K562 (cell line): ENCODE measurements around the gene WNT16. TPM values are rescaled to one million over a fixed set of nuclear protein-coding genes. Genes with fewer than 3 reads are reported as not detected.

ENCODE experiments used
- ATAC-seq: fragments of 200-7000 bp; cut with Tn5 transposase; 3 replicates; pipeline ENCODE4 v1.9.1; 2020; ENCODE audit warnings: moderate library complexity
- BruUV-seq: library from RNA; stranded (reverse); fragments of 400-500 nt; replicated peaks from 2 replicates; lab custom pipeline; 2021; lab: Mats Ljungman, UMichigan
- CTCF ChIA-PET: fragments of 300-600 bp; formaldehyde crosslinking; extraction: SDS; loops from one replicate; lab custom pipeline; 2021; ENCODE audit warnings: low intra/inter-chr PET ratio; lab: Yijun Ruan, JAX
- POLR2A ChIA-PET: fragments of 300-600, 350-650 bp; sonication (Branson Sonifier 250); formaldehyde crosslinking; extraction: SDS; loops from one replicate; lab custom pipeline; 2021; ENCODE audit warnings: antibody characterized with exemption, inconsistent platforms; lab: Yijun Ruan, JAX
- DNase-seq, 4 experiments: peaks; one replicate each; pipeline versions ENCODE4 v3.0.0 to v3.0.0-alpha.2; 2011 to 2018; ENCODE audit warnings: low spot score in 3 of 4, mixed read lengths in 3 of 4; ENCODE audit errors: extremely low read depth in 1 of 4
- FAIRE-seq: peaks from 2 replicates; lab custom pipeline; 2011; peaks lifted over from hg19 to GRCh38; lab: Jason Lieb, UNC
- H2AFZ ChIP-seq: 2 replicates; pipeline ENCODE4 v1.6.0; 2011; ENCODE audit warnings: low read depth, low read length, control low read depth, inconsistent platforms
- H3K27ac ChIP-seq: fragments of 200-600 bp; 3 replicates; pipeline ENCODE4 v1.8.0; 2011; ENCODE audit warnings: low read depth, mild to moderate bottlenecking, control low read depth, inconsistent platforms, low read length, moderate library complexity, mixed read lengths; ENCODE audit errors: extremely low read depth
- H3K27me3 ChIP-seq, 2 experiments: fragments of 300-600 bp in 1 of 2; 2 replicates in 1 of 2; 3 replicates in 1 of 2; pipeline versions ENCODE4 v1.6.0 to v1.8.0; 2011; ENCODE audit warnings: inconsistent platforms in 2 of 2, low read length in 2 of 2, mild to moderate bottlenecking in 1 of 2, mixed read lengths in 1 of 2, moderate library complexity in 1 of 2; ENCODE audit not compliant: control insufficient read depth in 2 of 2, insufficient read depth in 2 of 2
- H3K36me3 ChIP-seq: fragments of 300-600 bp; 3 replicates; pipeline ENCODE4 v1.8.0; 2011; ENCODE audit warnings: mild to moderate bottlenecking, low read length, inconsistent platforms; ENCODE audit not compliant: control insufficient read depth, insufficient read depth
- H3K4me1 ChIP-seq, 2 experiments: fragments of 200-600 bp in 1 of 2; replicated peaks in 1 of 2; 2 replicates in 1 of 2; 3 replicates in 1 of 2; pipeline versions ENCODE4 v1.5.1 to v1.8.0; 2011; ENCODE audit warnings: inconsistent platforms in 2 of 2, low read length in 2 of 2, mild to moderate bottlenecking in 1 of 2, mixed read lengths in 1 of 2, moderate library complexity in 1 of 2; ENCODE audit not compliant: control insufficient read depth in 2 of 2, insufficient read depth in 2 of 2
- H3K4me2 ChIP-seq: 2 replicates; pipeline ENCODE4 v1.6.1; 2011; ENCODE audit warnings: low read length, control low read depth, inconsistent platforms, mixed read lengths; ENCODE audit not compliant: insufficient read depth
- H3K4me3 ChIP-seq: fragments of 200-600 bp; sonication (generic), shearing (Covaris generic); 2 replicates; pipeline ENCODE4 v1.5.1; 2016; ENCODE audit warnings: control low read depth, inconsistent platforms
- H3K79me2 ChIP-seq: fragments of 200-600 bp; 3 replicates; pipeline ENCODE4 v1.8.0; 2011; ENCODE audit warnings: low read length, inconsistent platforms; ENCODE audit not compliant: control insufficient read depth, insufficient read depth
- H3K9ac ChIP-seq, 2 experiments: 2 replicates each; pipeline versions ENCODE4 v1.6.0 to v1.6.1; 2011; ENCODE audit warnings: low read depth in 2 of 2, low read length in 2 of 2, control low read depth in 1 of 2, inconsistent platforms in 1 of 2, mild to moderate bottlenecking in 1 of 2, mixed read lengths in 1 of 2; ENCODE audit not compliant: insufficient read depth in 1 of 2
- H3K9me1 ChIP-seq: one replicate; pipeline ENCODE4 v1.6.0; 2011; ENCODE audit warnings: inconsistent platforms, mild to moderate bottlenecking, low read length, moderate library complexity; ENCODE audit not compliant: control insufficient read depth, insufficient read depth
- H3K9me3 ChIP-seq: replicated peaks from 2 replicates; pipeline ENCODE4 v1.5.1; 2011; ENCODE audit warnings: low read depth, low read length, inconsistent platforms; ENCODE audit not compliant: control insufficient read depth, insufficient read depth
- H4K20me1 ChIP-seq: replicated peaks from 2 replicates; pipeline ENCODE4 v1.6.1; 2011; ENCODE audit warnings: low read length, inconsistent platforms, mixed read lengths; ENCODE audit not compliant: control insufficient read depth, insufficient read depth
- PHB ChIP-seq: fragments of 250-450 bp; sonication (Bioruptor Pico); IDR thresholded peaks from 2 replicates; pipeline ENCODE4 v1.5.0; 2021
- PHF21A ChIP-seq: fragments of 450-650 bp; IDR thresholded peaks from 2 replicates; pipeline ENCODE4 v1.6.1; 2017; ENCODE audit warnings: low read depth, borderline replicate concordance
- TFAP4 ChIP-seq: sonication (generic); formaldehyde crosslinking; IDR thresholded peaks from 2 replicates; pipeline ENCODE4 v1.8.0; 2022; ENCODE audit warnings: missing genetic modification reagents, mild to moderate bottlenecking, moderate library complexity, borderline replicate concordance
- TFE3 ChIP-seq: fragments of 450-650 bp; formaldehyde crosslinking; IDR thresholded peaks from 2 replicates; pipeline ENCODE4 v1.4.0; 2020; ENCODE audit warnings: mild to moderate bottlenecking, mixed read lengths
- WGBS: fragments of 100-300 bp; shearing (Covaris generic); methylation state at CpG from one replicate; pipeline ENCODE4 v1.1.6; 2016; ENCODE audit warnings: low coverage, mixed read lengths; ENCODE audit not compliant: insufficient coverage; ENCODE audit errors: missing lambda C conversion rate; 5-methylcytosine and 5-hydroxymethylcytosine counted together
- in situ Hi-C: fragments of 300-500 bp; cut with MboI; formaldehyde crosslinking; loops from 4 replicates; pipeline ENCODE4 v1.15.0; 2018; ENCODE audit warnings: inconsistent platforms, mixed read lengths
- intact Hi-C: fragments of 100-400 bp; cut with micrococcal nuclease; formaldehyde crosslinking; loops from 2 replicates; pipeline ENCODE4 v1.14.2; 2022
- polyA plus RNA-seq, 8 experiments: library from polyadenylated mRNA; depleted of rRNA in 4 of 8; stranded (reverse) in 5 of 8; unstranded in 3 of 8; fragments of >200 nt; fragmentation: Nextera tagmentation in 2 of 8; fragmentation: Illumina TruSeq in 1 of 8; extraction: Ambion mirVana in 2 of 8; extraction: Trizol in 1 of 8; gene quantifications; 2 replicates each; pipeline versions ENCODE4 v1.2.1 to v1.2.3, GENCODE V29; 2011 to 2014; ENCODE audit warnings: inconsistent platforms in 1 of 8, missing spikeins in 1 of 8
- total RNA-seq, 7 experiments: library from RNA; depleted of rRNA in 6 of 7; stranded (reverse); fragments of >200 nt in 6 of 7; fragmentation: Illumina TruSeq in 2 of 7; extraction: Trizol in 2 of 7; gene quantifications; 2 replicates each; pipeline versions ENCODE4 v1.2.1 to v1.2.3, GENCODE V29; 2011 to 2021; ENCODE audit warnings: low replicate concordance in 1 of 7

The WNT16 gene
- total and polyA plus RNA-seq, 9 of the 15 experiments (the other 6 are each of a cell fraction or from before 2014, with no cell fraction given), result 0.06 to 0.07 TPM; not detected in 7

DNA sequence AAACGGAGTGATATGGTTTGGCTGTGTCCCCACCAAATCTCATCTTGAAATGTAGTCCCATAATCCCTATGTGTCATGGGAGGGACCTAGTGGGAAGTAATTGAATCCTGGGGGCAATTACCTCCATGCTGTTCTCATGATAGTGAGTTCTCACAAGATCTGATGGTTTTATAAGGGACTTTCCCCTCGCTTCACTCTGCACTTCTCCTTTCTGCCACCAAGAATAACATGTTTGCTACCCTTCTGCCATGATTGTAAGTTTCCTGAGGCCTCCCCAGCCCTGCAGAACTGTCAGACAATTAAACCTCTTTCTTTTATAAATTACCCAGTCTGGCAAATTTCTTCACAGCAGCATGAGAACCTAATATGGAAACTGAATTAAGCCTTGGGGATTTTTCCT, 48.2 kb downstream of the WNT16 start:
- Histone ChIP-seq H2AFZ (no peak overlapping the region), H3K27me3 (no peaks in the 10 kb centered on the region), H4K20me1 (no peaks in the 10 kb centered on the region), H3K79me2 (no peaks in the 10 kb centered on the region), H3K9ac (no peak overlapping the region), H3K4me3 (no peak overlapping the region), H3K9me1 (no peaks in the 10 kb centered on the region), H3K27ac (no peak overlapping the region), H3K4me2 (no peak overlapping the region), H3K9me3 (no peaks in the 10 kb centered on the region), H3K36me3 (peaks cover 69% of the 10 kb centered on the region), H3K4me1 (no peaks in the 10 kb centered on the region)
- DNase-seq (no peak), ATAC-seq (no peak), FAIRE-seq (no peak)
- in situ Hi-C loops, result no loop called here
- CTCF ChIA-PET, result interaction anchor here (0.7 kb wide), 1 partner anchor 60 kb away, joined by 3 read pairs; no protein-coding TSS in a partner anchor
- POLR2A ChIA-PET, result no interaction called here
- 74% methylated on average over 2 of the region's 2 CpGs for whole genome bisulfite sequencing
- TF ChIP-seq TFAP4 (CRISPR knock-in tag), result no peak
- TF ChIP-seq PHF21A, result no peak
- BruUV-seq, result no TSS peak
- intact Hi-C loops, result no loop called here

DNA sequence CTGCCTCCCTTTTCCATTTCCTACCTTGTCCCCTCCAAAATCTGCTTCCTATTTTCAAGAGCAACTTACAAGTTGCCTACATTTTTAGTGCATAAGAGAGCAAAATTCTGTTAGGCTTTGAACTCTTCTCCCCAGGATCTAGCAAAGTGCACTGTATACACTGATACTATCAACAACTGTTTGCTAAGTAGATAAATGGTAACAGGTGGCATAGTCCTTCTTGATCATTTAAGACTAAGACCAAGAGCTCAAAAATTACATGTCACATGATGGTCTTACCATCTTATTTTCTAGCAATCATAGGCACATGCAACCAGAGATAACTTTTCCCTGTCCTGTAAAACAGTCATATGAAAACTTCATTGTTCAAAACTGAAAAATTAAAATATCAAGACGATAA, 51.1 kb downstream of the WNT16 start:
- H3K4me2 ChIP-seq, result no peak overlapping the region
- H3K9me1 ChIP-seq, result no peaks in the 10 kb centered on the region
- H3K9ac ChIP-seq, result no peak overlapping the region
- ATAC-seq (no peak), DNase-seq (no peak), FAIRE-seq (no peak)
- ChIA-PET POLR2A (interaction anchor here (1.0 to 2.8 kb wide), 4 partner anchors 9 to 58 kb away, joined by 4 to 15 read pairs (median 6); partner anchors contain the start of gene FAM3C), CTCF (no interaction called here)
- intact Hi-C loops (no loop called here), in situ Hi-C loops (no loop called here)
- TF ChIP-seq TFE3 (CRISPR knock-in tag), result peak; percentile 32
- no peak for TF ChIP-seq PHB
- no peaks in the 10 kb centered on the region for H3K4me1 ChIP-seq
- H3K79me2 ChIP-seq, result peaks cover 18% of the 10 kb centered on the region
- no TSS peak for BruUV-seq
- WGBS, result 76% methylated on average over 1 of the region's 1 CpG
- H4K20me1 ChIP-seq, result no peaks in the 10 kb centered on the region
- no peak overlapping the region for H2AFZ ChIP-seq
- H3K36me3 ChIP-seq, result peaks cover 59% of the 10 kb centered on the region
- H3K4me3 ChIP-seq, result no peak overlapping the region
- H3K27ac ChIP-seq, result no peak overlapping the region
- no peaks in the 10 kb centered on the region for H3K9me3 ChIP-seq
- no peaks in the 10 kb centered on the region for H3K27me3 ChIP-seq
